ENCODE measurements around the gene C2CD3.

Gene C2CD3

GRCh38 chr11:73978576-73979086 is 192.2 kb downstream of the C2CD3 start:
- DNase-seq: no peak

GRCh38 chr11:73977856-73978519 is 192.8 kb downstream of the C2CD3 start:
- no peak for DNase-seq

- no peak for DNase-seq
These were observed 194.2 kb downstream of the C2CD3 start for GRCh38 chr11:73976451-73977151.

- DNase-seq: no peak
These were observed 195.4 kb downstream of the C2CD3 start for GRCh38 chr11:73975479-73975757.

DNA sequence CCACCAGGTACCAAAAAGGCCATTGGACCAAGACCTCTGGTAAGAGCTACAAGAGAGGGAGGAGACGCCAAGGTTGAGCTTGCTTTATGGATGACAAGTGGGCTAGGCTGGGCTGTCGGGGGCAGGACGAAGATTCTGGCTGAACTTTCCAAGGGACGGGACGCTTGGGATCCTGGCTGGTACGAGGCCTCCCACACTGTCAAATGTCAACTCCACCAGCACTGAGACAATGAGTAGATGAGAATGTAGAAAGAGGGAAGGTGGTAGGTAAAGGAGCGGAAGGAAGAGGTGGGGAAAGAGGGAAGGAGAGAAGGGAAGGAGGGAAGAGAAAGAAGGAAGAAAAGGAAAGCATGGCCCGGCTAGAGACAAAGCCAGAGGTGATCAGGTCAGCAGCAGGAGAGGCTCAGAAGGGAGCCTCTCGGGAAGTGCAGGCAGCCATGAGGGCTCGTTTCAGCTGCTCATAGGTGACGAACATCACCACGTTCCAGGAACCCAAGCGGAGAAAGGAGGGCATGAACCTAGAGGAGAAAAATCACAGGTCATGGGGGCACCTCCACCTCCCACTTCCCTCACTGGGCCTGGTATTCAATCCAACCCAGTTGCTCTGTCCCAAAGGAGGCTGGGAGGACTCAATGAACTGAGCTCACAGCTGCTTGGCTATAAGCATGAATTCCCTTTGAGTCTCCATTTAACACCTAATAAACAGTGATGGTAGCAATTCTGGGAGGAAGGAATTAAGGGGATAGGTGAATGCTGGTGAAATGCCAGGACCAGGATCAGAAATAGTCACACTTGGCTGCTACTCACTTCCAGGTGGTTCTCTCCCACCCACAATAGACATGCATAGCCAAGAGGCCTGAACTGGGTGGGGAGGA is 196.0 kb downstream of the C2CD3 start:
- DNase-seq: no peak

GRCh38 chr11:73972620-73973449 is 198.0 kb downstream of the C2CD3 start:
- no peak for DNase-seq

DNA sequence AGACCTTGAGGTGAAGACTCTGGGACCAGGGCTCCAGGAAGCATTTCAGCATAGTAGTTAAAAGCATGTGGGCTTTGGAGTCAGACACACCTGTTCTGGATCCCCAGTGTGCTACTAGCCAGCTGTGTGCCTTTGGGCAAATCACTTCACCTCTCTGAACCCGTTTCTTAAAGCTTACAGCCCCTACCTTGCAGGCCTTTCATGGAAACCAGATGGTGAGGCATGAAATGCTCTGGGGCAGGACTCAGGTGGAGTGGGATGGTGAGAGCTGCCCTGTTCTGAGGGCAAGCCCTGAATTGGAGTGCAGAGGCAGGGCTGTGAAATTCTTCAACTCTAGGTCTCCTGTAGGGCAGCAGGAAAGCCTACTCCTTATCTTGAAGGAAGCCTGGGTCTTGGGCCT is 198.6 kb downstream of the C2CD3 start:
- no peak for DNase-seq

- DNase-seq: no peak
These were observed 199.6 kb downstream of the C2CD3 start for GRCh38 chr11:73971175-73971719.

GRCh38 chr11:73969991-73970800 is 200.6 kb downstream of the C2CD3 start:
- no peak for DNase-seq

DNA sequence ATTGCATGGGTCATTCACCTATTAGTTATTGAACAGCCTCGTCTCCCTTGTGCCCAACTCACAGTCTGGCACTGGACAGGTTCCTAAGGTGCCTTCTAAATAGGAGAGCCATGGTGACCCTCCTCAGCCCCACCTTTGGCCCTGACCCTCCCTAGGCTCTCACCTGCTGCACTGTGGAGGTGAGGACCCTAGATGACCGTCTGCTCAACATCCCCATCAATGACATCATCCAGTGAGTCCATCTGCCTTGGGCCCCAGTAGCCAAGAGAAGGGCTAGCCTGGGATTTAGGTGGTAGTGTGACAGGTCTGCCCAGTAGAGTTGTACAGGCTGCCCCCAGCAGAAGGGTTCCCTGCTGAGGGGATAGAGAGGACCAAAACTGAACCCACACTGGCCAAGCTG is 201.7 kb downstream of the C2CD3 start:
- no peak for DNase-seq

- no peak for DNase-seq
These were observed 202.3 kb downstream of the C2CD3 start for GRCh38 chr11:73968356-73968966.

DNA sequence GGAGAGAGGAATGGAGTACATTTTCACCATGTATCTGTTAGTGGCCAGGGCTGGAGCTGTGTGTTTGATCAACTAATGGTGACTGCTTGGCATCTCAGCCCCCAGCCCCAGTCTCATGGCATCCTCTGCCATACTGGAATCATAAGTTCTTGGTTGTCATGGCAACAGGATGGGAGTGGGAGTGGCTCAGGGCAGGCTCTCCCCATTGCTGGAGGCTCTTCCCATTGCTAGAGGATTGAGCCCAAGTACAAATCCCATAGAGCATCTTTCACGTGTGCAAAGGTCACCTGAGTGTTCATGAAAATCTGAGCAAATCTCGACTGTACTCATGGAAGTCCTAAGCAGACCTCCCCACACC is 205.1 kb downstream of the C2CD3 start:
- no peak for DNase-seq

DNA sequence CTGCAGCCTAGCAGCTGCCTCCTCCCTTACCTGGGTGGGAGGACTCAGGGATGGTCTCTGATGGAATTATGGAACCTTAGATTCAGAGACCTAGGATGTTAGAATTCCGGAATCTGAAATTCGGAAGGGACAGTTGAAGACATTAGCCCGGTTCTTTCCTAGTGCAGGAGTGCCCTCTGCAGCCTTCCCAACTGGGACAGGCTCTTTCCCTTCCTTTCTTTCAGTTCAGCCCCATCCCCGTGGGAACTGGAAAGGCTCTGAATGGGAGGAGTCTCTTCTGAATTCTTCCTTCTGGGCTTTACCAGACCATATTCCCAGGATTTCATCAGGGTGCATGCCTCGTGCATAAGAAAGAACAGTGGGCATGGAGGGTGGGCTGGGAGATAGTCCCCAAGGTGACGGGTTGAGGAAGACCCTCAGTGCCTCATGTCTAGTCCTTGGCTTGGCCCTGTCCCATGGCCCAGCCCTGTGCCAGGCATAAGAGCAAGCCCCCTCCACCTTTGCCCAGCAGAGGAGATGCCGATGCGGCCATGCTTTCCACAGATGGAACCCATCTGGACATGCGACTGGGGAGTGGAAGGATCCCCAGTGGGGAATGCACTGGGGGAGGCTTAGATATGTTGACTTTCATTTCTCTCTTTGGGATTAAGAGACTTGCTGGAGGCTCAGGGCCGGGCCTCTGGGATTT is 205.6 kb downstream of the C2CD3 start:
- no peak for DNase-seq

GRCh38 chr11:73963861-73964260 is 206.9 kb downstream of the C2CD3 start:
- no peak for DNase-seq
